Measurements from ENCODE around the gene APOO.

Gene APOO

GRCh38 chrX:23813808-23814207, 93.9 kb downstream of the APOO start:
- no peak for DNase-seq

- DNase-seq, result no peak
These were observed 96.1 kb downstream of the APOO start for GRCh38 chrX:23811656-23812055.

DNA sequence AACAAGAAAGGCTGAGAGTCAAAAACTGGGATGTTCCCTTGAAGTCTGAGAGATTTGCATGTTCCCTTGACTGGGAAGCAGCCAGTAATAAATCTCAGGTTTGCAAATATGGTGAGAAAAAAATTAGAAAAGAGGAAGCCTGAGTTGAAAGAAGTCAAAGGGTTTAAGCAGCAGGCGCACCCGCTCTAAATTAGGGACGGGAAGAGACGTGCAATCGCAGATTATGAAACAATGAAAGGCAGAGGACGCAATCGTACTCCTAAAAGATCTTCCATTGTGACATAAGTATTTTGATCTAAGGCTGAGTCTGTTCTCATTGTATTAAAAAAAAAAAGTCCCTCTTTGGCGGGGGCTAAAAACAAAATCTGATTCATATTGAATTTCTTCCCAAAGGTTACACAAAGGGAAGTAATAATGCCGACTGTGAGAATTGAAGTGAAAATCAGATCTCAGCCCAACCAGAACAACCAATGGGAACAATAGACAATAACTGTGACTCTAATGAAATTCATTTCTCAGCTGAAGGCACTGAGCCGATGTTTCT, 96.6 kb downstream of the APOO start:
- no peak for DNase-seq

DNA sequence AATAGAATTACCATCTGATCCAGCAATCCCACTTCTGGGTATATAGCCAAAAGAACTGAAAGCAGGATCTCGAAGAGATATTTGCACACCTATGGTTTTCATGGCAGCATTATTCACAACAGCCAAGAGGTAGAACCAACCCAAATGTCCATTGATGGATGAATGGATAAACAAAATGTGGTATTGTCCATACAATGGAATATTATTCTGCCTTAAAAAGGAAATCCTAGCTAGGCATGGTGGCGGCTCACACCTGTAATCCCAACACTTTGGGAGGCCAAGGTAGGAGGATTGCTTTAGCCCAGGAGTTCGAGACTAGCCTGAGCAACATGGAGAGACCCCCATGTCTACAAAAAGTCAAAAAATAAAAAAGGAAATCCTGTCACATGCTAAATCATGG, 97.5 kb downstream of the APOO start:
- DNase-seq, result no peak

- no peak for DNase-seq
These were observed 102.3 kb downstream of the APOO start for GRCh38 chrX:23805389-23805788.

DNA sequence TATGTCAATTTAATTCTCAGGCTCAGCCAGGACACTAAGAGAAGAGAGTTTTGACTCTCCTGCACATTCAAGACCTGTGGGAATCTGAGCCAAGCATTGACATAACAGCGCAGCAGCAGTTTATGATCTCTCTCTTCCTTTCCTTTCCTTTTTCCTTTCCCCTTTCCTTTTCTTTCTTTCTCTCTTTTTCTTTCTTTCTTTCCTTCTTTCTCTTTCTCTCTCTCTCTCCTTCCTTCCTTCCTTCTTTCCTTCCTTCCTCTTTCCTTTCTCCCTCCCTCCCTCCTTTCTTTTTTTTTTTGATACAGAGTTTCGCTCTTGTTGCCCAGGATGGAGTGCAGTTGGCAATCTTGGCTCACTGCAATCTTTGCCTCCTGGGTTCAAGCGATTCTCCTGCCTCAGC, 103.2 kb downstream of the APOO start:
- DNase-seq, result no peak

DNA sequence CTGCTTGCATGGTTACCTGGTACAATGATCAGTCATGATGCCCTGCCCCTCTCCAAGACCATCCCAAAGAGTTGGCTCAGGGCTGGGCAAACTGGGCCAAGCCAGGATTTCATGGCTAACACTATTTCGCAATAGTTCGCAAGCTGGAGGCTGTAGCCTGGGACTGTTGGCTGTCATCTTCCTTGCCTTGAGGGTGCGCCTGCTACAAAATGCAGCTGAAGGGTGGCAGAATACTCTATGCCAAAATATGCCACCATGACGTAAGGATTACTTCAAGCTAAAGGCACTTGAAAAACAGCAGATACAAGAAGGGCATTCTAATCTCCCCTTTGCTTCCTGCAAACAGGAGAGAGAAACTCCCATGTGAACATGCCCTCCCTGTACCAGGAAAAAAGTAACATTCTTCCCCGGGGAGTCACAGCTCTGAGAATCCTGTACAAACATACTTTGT, 103.8 kb downstream of the APOO start:
- DNase-seq, result no peak

DNA sequence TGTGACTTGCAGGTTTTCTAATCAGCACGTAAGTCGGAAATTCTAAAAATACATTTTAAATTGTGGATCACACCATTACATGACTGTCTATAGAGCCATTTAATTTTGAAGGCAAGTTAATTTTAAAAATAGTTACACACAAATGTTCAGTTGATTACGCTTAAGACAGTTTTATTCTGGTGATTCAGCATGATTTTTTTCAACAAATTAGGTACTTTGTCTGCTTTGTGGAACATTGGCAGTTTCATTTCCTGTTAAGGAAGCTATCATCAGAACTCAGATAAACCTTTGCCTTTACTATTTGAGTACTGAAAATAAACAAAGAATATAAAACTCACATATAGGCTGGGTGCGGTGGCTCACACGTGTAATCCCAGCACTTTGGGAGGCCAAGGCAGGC, 105.3 kb downstream of the APOO start:
- no peak for DNase-seq

- DNase-seq, result no peak
These were observed 108.2 kb downstream of the APOO start for GRCh38 chrX:23799469-23800065.

DNA sequence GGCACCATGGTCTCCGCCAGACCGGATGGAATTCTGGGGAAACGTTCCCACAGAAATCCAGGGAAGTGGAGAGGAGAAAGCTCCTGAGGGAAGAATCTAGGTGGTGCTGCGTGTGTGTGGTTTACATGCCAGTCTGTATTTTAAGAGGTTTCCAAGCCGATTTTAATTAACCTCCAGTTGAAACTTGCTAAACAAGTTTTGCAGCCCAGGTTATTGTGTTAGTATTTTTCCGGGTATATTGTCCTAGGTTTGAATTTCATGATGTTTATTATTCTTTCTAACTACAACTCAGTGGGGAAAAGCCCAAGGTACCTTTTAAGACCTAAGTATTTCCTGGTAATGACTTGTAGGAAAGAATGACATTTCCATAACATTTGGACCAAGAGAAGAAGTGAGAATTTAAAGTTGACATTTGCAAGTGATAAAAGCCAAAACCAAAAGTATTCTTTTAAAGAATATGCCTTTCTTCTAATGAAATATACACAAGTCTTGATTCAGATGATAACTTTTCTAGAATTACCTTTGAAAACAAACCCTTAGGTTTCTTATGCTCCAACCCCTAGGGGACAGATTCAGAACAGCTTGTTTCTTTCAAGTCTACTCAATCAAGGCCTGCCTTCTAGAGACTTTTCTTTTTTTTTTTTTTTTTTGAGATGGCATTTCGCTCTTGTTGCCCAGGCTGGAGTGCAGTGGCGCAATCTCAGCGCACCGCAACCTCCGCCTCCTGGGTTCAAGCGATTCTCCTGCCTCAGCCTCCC, 110.2 kb downstream of the APOO start:
- no peak for DNase-seq

GRCh38 chrX:23795221-23795620, 112.5 kb downstream of the APOO start:
- DNase-seq, result no peak

- DNase-seq, result no peak
These were observed 114.7 kb downstream of the APOO start for GRCh38 chrX:23792861-23793553.

GRCh38 chrX:23790155-23790497, 117.6 kb downstream of the APOO start:
- DNase-seq, result no peak

DNA sequence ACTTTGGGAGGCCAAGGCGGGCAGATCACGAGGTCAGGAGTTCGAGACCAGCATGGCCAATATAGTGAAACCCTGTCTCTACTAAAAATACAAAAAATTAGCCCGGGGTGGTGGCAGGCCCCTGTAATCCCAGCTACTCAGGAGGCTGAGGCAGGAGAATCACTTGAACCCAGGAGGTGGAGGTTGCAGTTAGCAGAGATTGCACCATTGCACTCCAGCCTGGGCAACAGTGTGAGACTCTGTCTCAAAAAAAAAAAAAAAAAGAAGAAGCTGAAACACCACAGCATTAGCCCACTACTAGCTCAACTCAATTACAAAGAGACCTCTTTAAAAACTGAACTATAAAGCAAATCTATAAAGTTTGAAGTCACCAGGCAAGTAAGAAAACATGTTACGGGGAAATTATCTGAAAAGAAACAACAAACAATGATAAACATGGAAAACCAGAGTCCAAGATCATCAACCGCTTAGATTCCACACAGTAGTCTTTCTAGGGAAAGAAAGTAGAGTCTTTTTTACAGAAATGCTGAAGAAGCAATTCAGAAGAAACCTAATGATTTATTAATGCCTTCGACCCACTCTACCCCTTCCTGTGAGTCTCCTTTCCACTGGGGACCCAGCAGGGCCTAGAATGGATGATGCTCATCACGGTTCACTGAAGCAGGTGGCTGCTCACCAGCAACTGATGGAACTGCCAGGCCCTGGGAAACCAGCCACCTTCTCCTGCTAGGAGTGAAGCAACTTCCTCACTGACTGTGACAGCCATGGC, 118.2 kb downstream of the APOO start:
- no peak for DNase-seq

DNA sequence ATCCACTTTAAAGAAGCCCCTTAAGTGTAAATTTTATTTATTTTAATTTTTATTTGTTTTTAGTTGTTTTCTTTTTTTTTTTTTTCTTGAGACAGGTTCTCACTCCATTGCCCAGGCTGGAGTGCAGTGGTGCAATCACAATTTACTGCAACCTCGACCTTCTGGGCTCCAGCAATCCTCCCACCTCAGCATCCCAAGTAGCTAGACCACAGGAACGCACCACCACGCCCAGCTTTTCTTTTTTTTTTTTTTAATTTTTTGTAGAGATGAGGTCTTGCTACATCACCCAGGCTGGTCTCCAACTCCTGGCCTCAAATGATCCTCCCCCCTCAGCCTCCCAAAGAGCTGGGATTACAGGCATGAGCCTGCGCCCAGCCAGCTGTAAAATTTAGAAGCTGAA, 118.8 kb downstream of the APOO start:
- no peak for DNase-seq

DNA sequence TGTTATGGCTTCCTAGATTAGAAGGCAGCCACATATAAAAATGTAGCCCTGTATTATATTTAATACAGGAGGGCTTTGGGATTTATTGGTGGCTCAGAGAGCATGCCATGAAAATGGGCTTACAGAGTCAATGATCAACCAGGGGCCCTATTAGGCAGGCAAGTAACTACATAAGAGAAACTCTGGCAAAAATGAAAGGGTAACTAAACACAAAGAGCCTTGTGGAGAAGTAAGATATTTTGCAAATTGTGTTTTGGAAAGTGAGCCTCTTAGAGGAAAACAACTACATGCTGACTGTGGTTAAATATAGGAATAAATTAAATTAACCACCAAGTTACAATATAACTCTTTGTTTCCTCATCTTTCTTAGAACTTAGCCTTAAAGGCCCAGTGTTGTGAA, 119.2 kb downstream of the APOO start:
- no peak for DNase-seq

DNA sequence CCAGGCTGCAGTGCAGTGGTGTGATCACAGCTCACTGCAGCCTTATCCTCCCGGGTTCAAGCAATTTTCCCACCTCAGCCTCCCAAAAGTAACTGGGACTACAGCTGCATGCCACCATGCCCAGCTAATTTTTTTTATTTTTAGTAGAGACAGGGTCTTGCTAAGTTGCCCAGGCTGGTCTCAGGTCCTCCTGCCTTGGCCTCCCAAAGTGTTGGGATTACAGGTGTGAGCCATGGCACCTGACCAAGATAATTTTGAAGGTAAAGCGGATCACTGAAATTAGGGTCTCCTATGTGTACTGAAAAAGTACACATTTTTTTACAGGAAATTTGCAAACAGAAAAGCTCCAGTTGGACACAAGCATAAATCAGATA, 120.0 kb downstream of the APOO start:
- DNase-seq, result no peak

- DNase-seq, result no peak
These were observed 121.4 kb downstream of the APOO start for GRCh38 chrX:23786268-23786815.

GRCh38 chrX:23785580-23785979, 122.2 kb downstream of the APOO start:
- no peak for DNase-seq

DNA sequence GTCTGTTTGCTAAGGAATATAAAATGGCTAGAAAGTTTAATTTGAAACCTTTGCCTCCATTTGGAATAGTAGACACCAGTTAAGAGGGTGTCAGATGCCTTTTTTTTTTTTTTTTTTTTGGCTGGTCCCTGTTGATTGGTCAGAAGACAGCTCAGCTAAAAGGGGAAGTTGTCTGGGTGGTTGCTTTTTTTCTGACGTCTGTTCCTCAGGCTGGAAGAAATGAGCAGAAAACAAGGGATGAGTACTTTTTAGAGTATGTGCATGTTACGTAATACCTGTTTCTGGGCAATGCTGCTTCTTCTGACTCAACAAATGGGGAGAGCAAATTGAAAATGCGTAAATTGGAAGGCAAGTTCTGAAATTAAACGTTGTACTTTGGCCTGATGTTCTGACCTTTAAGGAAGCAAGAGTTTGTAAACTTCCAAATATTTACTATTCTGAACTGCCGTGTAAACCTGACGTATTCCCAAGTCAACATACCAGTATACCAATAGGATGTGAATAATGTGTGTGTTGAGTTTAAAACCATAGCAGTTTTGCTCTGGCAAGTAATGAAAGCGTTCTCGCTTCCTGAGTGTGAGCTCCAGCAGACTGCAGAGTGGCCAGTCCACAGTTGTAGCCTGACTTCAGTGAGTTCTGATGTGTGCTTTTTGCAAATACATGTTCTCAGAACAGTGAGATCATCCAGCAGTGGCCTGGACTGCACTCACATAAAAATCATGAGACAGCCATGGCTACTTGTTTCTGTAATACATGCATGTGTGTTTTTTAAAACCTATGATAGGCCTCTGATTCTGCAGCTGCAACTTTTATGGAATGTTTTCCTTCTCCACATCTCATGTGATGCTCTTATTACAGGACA, 123.0 kb downstream of the APOO start:
- no peak for DNase-seq

- no peak for DNase-seq
These were observed 123.9 kb downstream of the APOO start for GRCh38 chrX:23783589-23784469.

Measured in right hindlimb (tissue), 1 donor.